Suprapubic skin (tissue), 4 donors: ENCODE results near the gene CDKN2A. TPM values are rescaled to one million over a fixed set of nuclear protein-coding genes. Genes with fewer than 3 reads are reported as not detected.
"Not testable (repeated sequence)": the region's sequence is repeated elsewhere in the genome, so short reads cannot be mapped to it uniquely, and the experiment has no call there.

ENCODE experiments used
- DNase-seq, 2 donors: peaks; one replicate each; pipeline ENCODE4 v3.0.0-alpha.2; 2019; ENCODE audit warnings: low spot score in 2 of 2
- H3K27ac ChIP-seq: fragments of 200-600 bp; sonication (generic); one replicate; pipeline ENCODE4 v1.5.1; 2019
- H3K27me3 ChIP-seq: fragments of 200-600 bp; sonication (generic); one replicate; pipeline ENCODE4 v1.5.1; 2019
- H3K36me3 ChIP-seq: fragments of 200-600 bp; sonication (generic); one replicate; pipeline ENCODE4 v1.5.1; 2019
- H3K4me1 ChIP-seq: fragments of 200-600 bp; sonication (generic); one replicate; pipeline ENCODE4 v1.5.1; 2019
- H3K4me3 ChIP-seq: fragments of 200-600 bp; sonication (generic); one replicate; pipeline ENCODE4 v1.5.1; 2019; ENCODE audit warnings: mild to moderate bottlenecking
- H3K9me3 ChIP-seq: fragments of 200-600 bp; sonication (generic); one replicate; pipeline ENCODE4 v1.5.1; 2019
- CTCF ChIP-seq, 2 donors: fragments of 200-600 bp in 1 of 2; fragments of 450-650 bp in 1 of 2; sonication (generic) in 1 of 2; IDR thresholded peaks; one replicate each; pipeline ENCODE4 v1.5.1; 2016 to 2019; ENCODE audit warnings: antibody characterized with exemption in 2 of 2, mild to moderate bottlenecking in 1 of 2, moderate library complexity in 1 of 2
- EP300 ChIP-seq: sonication (generic); formaldehyde crosslinking; IDR thresholded peaks from one replicate; pipeline ENCODE4 v1.6.1; 2017; ENCODE audit warnings: antibody characterized with exemption
- POLR2A ChIP-seq, 2 donors: fragments of 450-650 bp; IDR thresholded peaks; one replicate each; pipeline ENCODE4 v1.6.1; 2017; ENCODE audit warnings: antibody characterized with exemption in 2 of 2, mild to moderate bottlenecking in 2 of 2, moderate library complexity in 2 of 2
- POLR2AphosphoS5 ChIP-seq, 3 donors: sonication (generic); formaldehyde crosslinking; IDR thresholded peaks; one replicate each; pipeline ENCODE4 v1.6.1; 2017; ENCODE audit warnings: antibody characterized with exemption in 3 of 3
- WGBS: methylation state at CpG from one replicate; pipeline ENCODE4 v1.1.5; 2018; 5-methylcytosine and 5-hydroxymethylcytosine counted together
- total RNA-seq, 4 donors: library from RNA; depleted of rRNA; stranded (reverse); fragments of >200 nt; gene quantifications; one replicate each; pipeline ENCODE4 v1.1.0, GENCODE V29; 2016

The CDKN2A gene
- total RNA-seq, 4 donors from 2014 or later, result 2.0 to 3.4 TPM; not detected in 2

- TF ChIP-seq EP300 (no peak), POLR2AphosphoS5 (IDR thresholded peaks at IDR 0.05) (no peak), CTCF (IDR thresholded peaks at IDR 0.05) (no peak), POLR2A (IDR thresholded peaks at IDR 0.05) (no peak)
- no peaks in the 10 kb centered on the region for H3K9me3 ChIP-seq
- peaks cover 85% of the 10 kb centered on the region for H3K27me3 ChIP-seq
- peaks cover 36% of the 10 kb centered on the region for H3K4me1 ChIP-seq
- DNase-seq, result no peak
- no peak overlapping the region for H3K27ac ChIP-seq
- H3K36me3 ChIP-seq, result no peaks in the 10 kb centered on the region
- WGBS, result 25% methylated on average over 15 of the region's 15 CpGs
- no peak overlapping the region for H3K4me3 ChIP-seq
Measured at GRCh38 chr9:21966140-21966851, 27.9 kb downstream of the CDKN2A start.

GRCh38 chr9:21965401-21965951 lies 28.7 kb downstream of the CDKN2A start:
- peak in 1 of 2 donors; percentile 79 for DNase-seq
- H3K27me3 ChIP-seq, result peaks cover 77% of the 10 kb centered on the region
- peak overlapping the region; percentile 34 for H3K4me3 ChIP-seq

GRCh38 chr9:21964925-21965385 lies 29.2 kb downstream of the CDKN2A start:
- Histone ChIP-seq H3K27ac (no peak overlapping the region), H3K4me3 (peak overlapping the region; percentile 34), H3K4me1 (peaks cover 28% of the 10 kb centered on the region), H3K9me3 (no peaks in the 10 kb centered on the region), H3K36me3 (no peaks in the 10 kb centered on the region), H3K27me3 (peaks cover 72% of the 10 kb centered on the region)
- peak in 1 of 2 donors; percentile 75 for DNase-seq
- TF ChIP-seq CTCF (IDR thresholded peaks at IDR 0.05), result no peak
- 3% methylated on average over 29 of the region's 29 CpGs for WGBS

More at GRCh38 chr9:21965401-21965951, 28.7 kb downstream of the CDKN2A start:
- Histone ChIP-seq H3K4me1 (peaks cover 28% of the 10 kb centered on the region), H3K36me3 (no peaks in the 10 kb centered on the region), H3K27ac (no peak overlapping the region), H3K9me3 (no peaks in the 10 kb centered on the region)
- peak in 1 of 2 donors; percentile 24 for TF ChIP-seq CTCF (IDR thresholded peaks at IDR 0.05)
- TF ChIP-seq POLR2AphosphoS5 (IDR thresholded peaks at IDR 0.05), result no peak
- WGBS, result 5% methylated on average over 22 of the region's 30 CpGs

GRCh38 chr9:21961569-21961968 lies 32.6 kb downstream of the CDKN2A start:
- Histone ChIP-seq H3K27ac (no peak overlapping the region), H3K27me3 (peaks cover 38% of the 10 kb centered on the region), H3K36me3 (no peaks in the 10 kb centered on the region), H3K4me1 (peaks cover 15% of the 10 kb centered on the region), H3K4me3 (no peak overlapping the region), H3K9me3 (no peaks in the 10 kb centered on the region)
- DNase-seq, result no peak
- TF ChIP-seq POLR2AphosphoS5 (IDR thresholded peaks at IDR 0.05) (no peak), EP300 (no peak), CTCF (IDR thresholded peaks at IDR 0.05) (no peak), POLR2A (IDR thresholded peaks at IDR 0.05) (no peak)
- 77% methylated on average over 2 of the region's 2 CpGs for WGBS

- H3K27ac ChIP-seq, H3K9me3 ChIP-seq, H3K36me3 ChIP-seq, H3K4me1 ChIP-seq, H3K4me3 ChIP-seq: not testable (repeated sequence)
- DNase-seq, result peak in 1 of 2 donors; percentile 70
- 98% methylated on average over 10 of the region's 33 CpGs for WGBS
- H3K27me3 ChIP-seq, result peaks cover 16% of the 10 kb centered on the region
Measured at GRCh38 chr9:21959268-21959667, 34.9 kb downstream of the CDKN2A start.
